Measurements from ENCODE around the gene GTF2H3.

The GTF2H3 gene

GRCh38 chr12:123633379-123634141, at the start of gene GTF2H3, which contains the start of gene EIF2B1:
Gene GTF2H3, plus strand, starts transcription at chr12:123633829. Its CDS starts 31 bp downstream, at chr12:123633860.
Gene EIF2B1, minus strand, starts transcription at chr12:123633686. Its CDS starts 129 bp downstream, at chr12:123633557.
- H3K27ac ChIP-seq: peak within 1 kb of the TSS; percentile 66
- CTCF ChIA-PET: no interaction called here
- no peak for TF ChIP-seq CTCF (conservative IDR thresholded peaks at IDR 0.05; ENCODE audit: low read depth)
- POLR2A ChIA-PET (ENCODE audit: low non-redundant PET): no interaction called here
- peak; percentile 97 for DNase-seq (ENCODE audit: low spot score)

GRCh38 chr12:123591702-123592481, 41.7 kb upstream of the GTF2H3 start:
- CTCF ChIA-PET: no interaction called here
- no peak for TF ChIP-seq CTCF (conservative IDR thresholded peaks at IDR 0.05; ENCODE audit: low read depth)
- no peak for DNase-seq (ENCODE audit: low spot score)
- POLR2A ChIA-PET (ENCODE audit: low non-redundant PET): interaction anchor here (0.5 to 0.6 kb wide), 2 partner anchors 8 to 269 kb away, joined by 3 read pairs; no protein-coding TSS in a partner anchor
- 0 out of 2 replicates have a peak overlapping the region, but pooled peaks have one; percentile 24 for H3K27ac ChIP-seq

GRCh38 chr12:123595729-123596128, 37.9 kb upstream of the GTF2H3 start:
- DNase-seq (ENCODE audit: low spot score): no peak
- POLR2A ChIA-PET (ENCODE audit: low non-redundant PET): no interaction called here

GRCh38 chr12:123597100-123597499, 36.5 kb upstream of the GTF2H3 start:
- CTCF ChIA-PET: no interaction called here
- DNase-seq (ENCODE audit: low spot score): no peak

More at GRCh38 chr12:123595729-123596128, 37.9 kb upstream of the GTF2H3 start:
- no peak overlapping the region for H3K27ac ChIP-seq
- TF ChIP-seq CTCF (conservative IDR thresholded peaks at IDR 0.05; ENCODE audit: low read depth): no peak
- CTCF ChIA-PET: interaction anchor here (0.6 kb wide), 1 partner anchor 669 kb away, joined by 3 read pairs; no protein-coding TSS in a partner anchor

GRCh38 chr12:123598522-123598921, 35.1 kb upstream of the GTF2H3 start:
- no peak for DNase-seq (ENCODE audit: low spot score)
- CTCF ChIA-PET: interaction anchor here (0.6 kb wide), 1 partner anchor 272 kb away, joined by 3 read pairs; no protein-coding TSS in a partner anchor
- POLR2A ChIA-PET (ENCODE audit: low non-redundant PET): no interaction called here
- H3K27ac ChIP-seq: peak overlapping the region; percentile 20; the same call in 1 of the 2 replicates
- TF ChIP-seq CTCF (conservative IDR thresholded peaks at IDR 0.05; ENCODE audit: low read depth): no peak

More at GRCh38 chr12:123597100-123597499, 36.5 kb upstream of the GTF2H3 start:
- POLR2A ChIA-PET (ENCODE audit: low non-redundant PET): no interaction called here
- TF ChIP-seq CTCF (conservative IDR thresholded peaks at IDR 0.05; ENCODE audit: low read depth): no peak
- H3K27ac ChIP-seq: no peak overlapping the region

GRCh38 chr12:123599310-123599709, 34.3 kb upstream of the GTF2H3 start:
- H3K27ac ChIP-seq: no peak overlapping the region
- ChIA-PET POLR2A (ENCODE audit: low non-redundant PET) (no interaction called here), CTCF (no interaction called here)
- no peak for TF ChIP-seq CTCF (conservative IDR thresholded peaks at IDR 0.05; ENCODE audit: low read depth)
- DNase-seq (ENCODE audit: low spot score): no peak
